ENCODE data around the gene BCL2L12.

The BCL2L12 gene

DNA sequence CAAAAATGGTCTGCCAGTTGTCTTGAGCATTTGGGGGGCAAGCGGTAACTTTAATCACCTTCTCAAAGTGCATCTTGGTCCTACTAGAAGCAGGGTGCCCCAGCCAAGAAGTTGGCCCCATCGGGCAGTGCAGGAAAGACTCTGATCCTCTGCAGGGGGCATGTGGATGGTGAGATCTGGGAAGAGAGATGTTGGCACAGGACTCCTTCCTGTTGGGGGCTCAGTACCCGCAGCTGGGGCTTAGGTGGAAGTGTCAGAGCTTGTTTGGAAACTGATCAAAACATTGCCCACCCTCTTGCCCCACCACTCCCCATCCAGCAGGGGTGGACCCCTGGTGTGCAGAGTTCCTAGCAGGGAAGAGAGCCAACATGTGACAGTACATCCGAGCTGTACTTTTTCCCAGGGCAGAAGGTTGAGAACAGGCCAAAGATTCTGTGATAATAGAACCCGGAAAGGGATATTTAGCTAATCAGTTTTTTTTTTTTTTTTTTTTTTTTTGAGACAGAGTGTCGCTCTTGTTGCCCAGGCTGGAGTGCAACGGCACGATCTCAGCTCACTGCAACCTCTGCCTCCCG, 34.6 kb upstream of the BCL2L12 start:
- 0 out of 2 replicates have a peak, but pooled peaks cover 5% of the 10 kb centered on the region for H3K4me1 ChIP-seq (ENCODE audit: control insufficient read depth, insufficient read depth, low read length)
- CTCF ChIA-PET = interaction anchor here (0.6 to 1.6 kb wide), 4 partner anchors 12 to 61 kb away, joined by 3 to 5 read pairs (median 4); no protein-coding TSS in a partner anchor
- POLR2A ChIA-PET = interaction anchor here (0.6 to 3.4 kb wide), 8 partner anchors 9 to 158 kb away, joined by 3 to 21 read pairs (median 4); partner anchors contain the start of genes PRMT1, RRAS and SCAF1
- H3K4me3 ChIP-seq (ENCODE audit: low read depth, low read length) = no peak overlapping the region
- H3K36me3 ChIP-seq (ENCODE audit: control insufficient read depth in 2 of 2, insufficient read depth in 1 of 2, low read length in 2 of 2) = peaks cover 17 to 27% of the 10 kb centered on the region in 2 experiments; a peak in 2 of 3 replicates
- H3K9me3 ChIP-seq (ENCODE audit: control insufficient read depth, insufficient read depth, low read depth, low read length) = no peaks in the 10 kb centered on the region
- TF ChIP-seq ZIC2 (tag by site-specific recombination; IDR thresholded peaks at IDR 0.05) (peak; percentile 45; the same call in 1 of the 2 replicates), ZNF664 (tag by site-specific recombination; IDR thresholded peaks at IDR 0.05) (no peak), GLIS1 (tag by site-specific recombination; IDR thresholded peaks at IDR 0.05) (peak; percentile 62), GLIS2 (tag by site-specific recombination; IDR thresholded peaks at IDR 0.05) (peak; percentile 31; the same call in 1 of the 2 replicates)
- H3K27ac ChIP-seq (ENCODE audit: extremely low read depth, low read depth, low read length) = 0 out of 2 replicates have a peak overlapping the region, but pooled peaks have one; percentile 16

- CTCF ChIA-PET = interaction anchor here (0.5 to 1.6 kb wide), 4 partner anchors 40 to 62 kb away, joined by 3 to 4 read pairs (median 4); no protein-coding TSS in a partner anchor
- no peak overlapping the region for H3K27ac ChIP-seq (ENCODE audit: extremely low read depth, low read depth, low read length)
Measured at GRCh38 chr19:49631610-49632192, 34.0 kb upstream of the BCL2L12 start.

More at GRCh38 chr19:49631610-49632192, 34.0 kb upstream of the BCL2L12 start:
- Histone ChIP-seq H3K4me3 (ENCODE audit: low read depth, low read length) (no peak overlapping the region), H3K4me1 (ENCODE audit: control insufficient read depth, insufficient read depth, low read length) (0 out of 2 replicates have a peak, but pooled peaks cover 5% of the 10 kb centered on the region), H3K9me3 (ENCODE audit: control insufficient read depth, insufficient read depth, low read depth, low read length) (no peaks in the 10 kb centered on the region), H3K36me3 (ENCODE audit: control insufficient read depth in 2 of 2, insufficient read depth in 1 of 2, low read length in 2 of 2) (peaks cover 12 to 22% of the 10 kb centered on the region in 2 experiments; a peak in 2 of 3 replicates)
- POLR2A ChIA-PET = interaction anchor here (0.6 to 3.4 kb wide), 4 partner anchors 9 to 51 kb away, joined by 3 to 21 read pairs (median 5); partner anchors contain the start of genes NOSIP and RRAS
- TF ChIP-seq ZNF114 (tag by site-specific recombination; IDR thresholded peaks at IDR 0.05) = no peak
- TF ChIP-seq ZNF677 (tag by site-specific recombination; IDR thresholded peaks at IDR 0.05) = no peak
- no peak for TF ChIP-seq ZNF704 (tag by site-specific recombination; IDR thresholded peaks at IDR 0.05)
- no peak for TF ChIP-seq OVOL3 (tag by site-specific recombination; IDR thresholded peaks at IDR 0.05)
- no peak for TF ChIP-seq ZNF157 (tag by site-specific recombination; IDR thresholded peaks at IDR 0.05)
- TF ChIP-seq ZNF571 (tag by site-specific recombination; IDR thresholded peaks at IDR 0.05) = no peak
- TF ChIP-seq PRDM10 (tag by site-specific recombination; IDR thresholded peaks at IDR 0.05) = no peak
- no peak for TF ChIP-seq ZFP41 (tag by site-specific recombination; IDR thresholded peaks at IDR 0.05; ENCODE audit: borderline replicate concordance)
- no peak for TF ChIP-seq ZNF548 (tag by site-specific recombination; IDR thresholded peaks at IDR 0.05)
- TF ChIP-seq ZBTB49 (tag by site-specific recombination; IDR thresholded peaks at IDR 0.05; ENCODE audit: low read depth) = no peak
- TF ChIP-seq ZNF132 (tag by site-specific recombination; IDR thresholded peaks at IDR 0.05; ENCODE audit: borderline replicate concordance) = no peak
- TF ChIP-seq, protein P1, sequence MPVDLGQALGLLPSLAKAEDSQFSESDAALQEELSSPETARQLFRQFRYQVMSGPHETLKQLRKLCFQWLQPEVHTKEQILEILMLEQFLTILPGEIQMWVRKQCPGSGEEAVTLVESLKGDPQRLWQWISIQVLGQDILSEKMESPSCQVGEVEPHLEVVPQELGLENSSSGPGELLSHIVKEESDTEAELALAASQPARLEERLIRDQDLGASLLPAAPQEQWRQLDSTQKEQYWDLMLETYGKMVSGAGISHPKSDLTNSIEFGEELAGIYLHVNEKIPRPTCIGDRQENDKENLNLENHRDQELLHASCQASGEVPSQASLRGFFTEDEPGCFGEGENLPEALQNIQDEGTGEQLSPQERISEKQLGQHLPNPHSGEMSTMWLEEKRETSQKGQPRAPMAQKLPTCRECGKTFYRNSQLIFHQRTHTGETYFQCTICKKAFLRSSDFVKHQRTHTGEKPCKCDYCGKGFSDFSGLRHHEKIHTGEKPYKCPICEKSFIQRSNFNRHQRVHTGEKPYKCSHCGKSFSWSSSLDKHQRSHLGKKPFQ (tag by site-specific recombination; IDR thresholded peaks at IDR 0.05) = no peak
